HPDE6-E6E7 (cell line): ENCODE results near the gene RRAS2.

Experiments
- DNase-seq: peaks from one replicate; pipeline ENCODE4 v3.0.0; 2011; ENCODE audit warnings: missing footprints; ENCODE audit errors: extremely low spot score

The RRAS2 gene

GRCh38 chr11:14336507-14337503, 22.2 kb downstream of the RRAS2 start:
- peak; percentile 78 for DNase-seq

GRCh38 chr11:14335712-14336111, 23.3 kb downstream of the RRAS2 start:
- no peak for DNase-seq

- DNase-seq, result no peak
Observed at GRCh38 chr11:14334893-14335292, 24.1 kb downstream of the RRAS2 start.

GRCh38 chr11:14334192-14334591, 24.8 kb downstream of the RRAS2 start:
- DNase-seq, result no peak

GRCh38 chr11:14331476-14332136, 27.4 kb downstream of the RRAS2 start:
- no peak for DNase-seq

GRCh38 chr11:14330881-14331280, 28.1 kb downstream of the RRAS2 start:
- DNase-seq, result no peak

- DNase-seq, result no peak
Observed at GRCh38 chr11:14329702-14330101, 29.3 kb downstream of the RRAS2 start.

GRCh38 chr11:14327116-14327515, 31.9 kb downstream of the RRAS2 start:
- no peak for DNase-seq

GRCh38 chr11:14323118-14323676, 35.8 kb downstream of the RRAS2 start:
- no peak for DNase-seq

- no peak for DNase-seq
Observed at GRCh38 chr11:14322510-14322909, 36.5 kb downstream of the RRAS2 start.

- no peak for DNase-seq
Observed at GRCh38 chr11:14320020-14320419, 39.0 kb downstream of the RRAS2 start.

- no peak for DNase-seq
Observed at GRCh38 chr11:14318581-14318981, 40.4 kb downstream of the RRAS2 start.

GRCh38 chr11:14317659-14318325, 41.2 kb downstream of the RRAS2 start:
- DNase-seq, result no peak

GRCh38 chr11:14315130-14315529, 43.9 kb downstream of the RRAS2 start:
- no peak for DNase-seq

GRCh38 chr11:14314127-14314526, 44.9 kb downstream of the RRAS2 start:
- no peak for DNase-seq

- DNase-seq, result no peak
Observed at GRCh38 chr11:14312736-14313438, 46.1 kb downstream of the RRAS2 start.

- no peak for DNase-seq
Observed at GRCh38 chr11:14310679-14311078, 48.3 kb downstream of the RRAS2 start.

GRCh38 chr11:14309425-14310192, 49.4 kb downstream of the RRAS2 start:
- DNase-seq, result no peak

- DNase-seq, result no peak
Observed at GRCh38 chr11:14308897-14309387, 50.0 kb downstream of the RRAS2 start.

GRCh38 chr11:14308114-14308896, 50.7 kb downstream of the RRAS2 start:
- DNase-seq, result peak; percentile 29
